IMR-90 (cell line): Measurements from ENCODE around the gene ZNF556. TPM values are rescaled to one million over a fixed set of nuclear protein-coding genes. Genes with fewer than 3 reads are reported as not detected.
"Not testable (repeated sequence)": the region's sequence is repeated elsewhere in the genome, so short reads cannot be mapped to it uniquely, and the experiment has no call there.

Experiments used
- ATAC-seq: fragments of 200-7000 bp; cut with Tn5 transposase; 2 replicates; pipeline ENCODE4 v1.9.1; 2020; ENCODE audit warnings: low read depth, mild to moderate bottlenecking, moderate library complexity
- BruUV-seq: library from RNA; stranded (reverse); fragments of 400-500 nt; replicated peaks from 2 replicates; lab custom pipeline; 2021; lab: Mats Ljungman, UMichigan
- CTCF ChIA-PET: fragments of 300-600 bp; formaldehyde crosslinking; extraction: SDS; loops from one replicate; lab custom pipeline; 2021; ENCODE audit warnings: antibody characterized with exemption; lab: Yijun Ruan, JAX
- POLR2A ChIA-PET: fragments of 300-600 bp; sonication (Branson Sonifier 250); formaldehyde crosslinking; loops from one replicate; lab custom pipeline; 2022; ENCODE audit warnings: antibody characterized with exemption; ENCODE audit not compliant: unreplicated experiment; lab: Charles Lee
- DNase-seq: peaks from one replicate; pipeline ENCODE4 v3.0.0; 2013
- H2AFZ ChIP-seq: replicated peaks from 2 replicates; pipeline ENCODE3; 2013; ENCODE audit warnings: low read length, mild to moderate bottlenecking; ENCODE audit not compliant: poor library complexity
- H2AK5ac ChIP-seq: 2 replicates; pipeline ENCODE4 v1.6.1; 2013; ENCODE audit warnings: low read depth, low read length, inconsistent platforms
- H2AK9ac ChIP-seq: replicated peaks from 2 replicates; pipeline ENCODE3; 2013; ENCODE audit warnings: mild to moderate bottlenecking, low read depth, low read length, moderate library complexity; ENCODE audit not compliant: poor library complexity
- H2BK120ac ChIP-seq: 2 replicates; pipeline ENCODE4 v1.6.1; 2013; ENCODE audit warnings: low read depth, low read length, inconsistent platforms
- H2BK15ac ChIP-seq: 3 replicates; pipeline ENCODE4 v1.6.1; 2013; ENCODE audit warnings: low read depth, low read length, inconsistent platforms
- H2BK20ac ChIP-seq: 2 replicates; pipeline ENCODE4 v1.6.1; 2013; ENCODE audit warnings: low read depth, mild to moderate bottlenecking, inconsistent platforms, low read length, moderate library complexity
- H2BK5ac ChIP-seq: 2 replicates; pipeline ENCODE4 v1.6.1; 2013; ENCODE audit warnings: mild to moderate bottlenecking, low read depth, low read length, inconsistent platforms; ENCODE audit not compliant: poor library complexity, severe bottlenecking
- H3K14ac ChIP-seq: replicated peaks from 2 replicates; pipeline ENCODE4 v1.6.1; 2013; ENCODE audit warnings: low read depth, low read length, inconsistent platforms
- H3K18ac ChIP-seq: 2 replicates; pipeline ENCODE4 v1.6.1; 2013; ENCODE audit warnings: low read depth, low read length, control low read depth
- H3K23ac ChIP-seq: 2 replicates; pipeline ENCODE4 v1.6.1; 2013; ENCODE audit warnings: low read depth, low read length, inconsistent platforms
- H3K27ac ChIP-seq: 2 replicates; pipeline ENCODE4 v1.5.1; 2013; ENCODE audit warnings: mild to moderate bottlenecking, control low read depth, low read length; ENCODE audit not compliant: insufficient read depth
- H3K27me3 ChIP-seq: 2 replicates; pipeline ENCODE4 v1.6.1; 2013; ENCODE audit warnings: low read length; ENCODE audit not compliant: control insufficient read depth, insufficient read depth
- H3K36me3 ChIP-seq: 2 replicates; pipeline ENCODE4 v1.6.1; 2013; ENCODE audit warnings: low read length, mixed read lengths; ENCODE audit not compliant: control insufficient read depth, insufficient read depth
- H3K4ac ChIP-seq: 2 replicates; pipeline ENCODE4 v1.6.1; 2013; ENCODE audit warnings: low read depth, low read length, inconsistent platforms
- H3K4me1 ChIP-seq: 2 replicates; pipeline ENCODE4 v1.6.1; 2013; ENCODE audit warnings: low read length, mixed read lengths; ENCODE audit not compliant: control insufficient read depth, insufficient read depth
- H3K4me2 ChIP-seq: 2 replicates; pipeline ENCODE4 v1.6.1; 2013; ENCODE audit warnings: low read depth, mild to moderate bottlenecking, control low read depth, low read length, moderate library complexity
- H3K4me3 ChIP-seq: 2 replicates; pipeline ENCODE4 v1.5.1; 2013; ENCODE audit warnings: low read depth, mild to moderate bottlenecking, control low read depth, low read length, moderate library complexity; ENCODE audit not compliant: insufficient read depth
- H3K56ac ChIP-seq: 2 replicates; pipeline ENCODE4 v1.6.1; 2013; ENCODE audit warnings: low read length, inconsistent platforms; ENCODE audit not compliant: insufficient read depth; ENCODE audit errors: extremely low read depth
- H3K79me1 ChIP-seq, 2 experiments: 2 replicates each; pipeline ENCODE4 v1.6.1; 2013; ENCODE audit warnings: low read length in 2 of 2, inconsistent platforms in 1 of 2, low read depth in 1 of 2
- H3K9ac ChIP-seq: 2 replicates; pipeline ENCODE4 v1.6.1; 2013; ENCODE audit warnings: low read depth, low read length, control low read depth
- H3K9me1 ChIP-seq: 2 replicates; pipeline ENCODE4 v1.6.1; 2013; ENCODE audit warnings: low read length, inconsistent platforms; ENCODE audit not compliant: insufficient read depth
- H3K9me3 ChIP-seq: 2 replicates; pipeline ENCODE4 v1.6.1; 2013; ENCODE audit warnings: low read length; ENCODE audit not compliant: control insufficient read depth, insufficient read depth
- H4K20me1 ChIP-seq: 2 replicates; pipeline ENCODE4 v1.6.1; 2013; ENCODE audit warnings: low read length, inconsistent platforms; ENCODE audit not compliant: insufficient read depth
- H4K5ac ChIP-seq: 2 replicates; pipeline ENCODE4 v1.6.1; 2013; ENCODE audit warnings: mild to moderate bottlenecking, low read depth, low read length, control low read depth
- H4K8ac ChIP-seq, 2 experiments: 2 replicates each; pipeline ENCODE4 v1.6.1; 2013; ENCODE audit warnings: low read depth in 2 of 2, low read length in 2 of 2, control low read depth in 1 of 2, inconsistent platforms in 1 of 2
- H4K91ac ChIP-seq: 2 replicates; pipeline ENCODE4 v1.6.1; 2013; ENCODE audit warnings: low read depth, low read length, inconsistent platforms; ENCODE audit not compliant: insufficient read depth
- WGBS, 2 experiments: methylation state at CpG; one replicate each; pipeline versions ENCODE4 v1.1.5 to v1.1.7; 2013; ENCODE audit warnings: missing lambda C conversion rate in 2 of 2; ENCODE audit not compliant: insufficient read length in 1 of 2; ENCODE audit errors: extremely low coverage in 2 of 2; 5-methylcytosine and 5-hydroxymethylcytosine counted together
- dilution Hi-C: fragments of 300-500 bp; cut with HindIII; formaldehyde crosslinking; loops from one replicate; pipeline ENCODE4 v1.14.3; 2018; ENCODE audit warnings: low sequenced_read_pairs; ENCODE audit not compliant: unreplicated experiment
- in situ Hi-C: fragments of 300-500 bp; cut with MboI; formaldehyde crosslinking; loops from 3 replicates; pipeline ENCODE4 v1.14.3; 2019; ENCODE audit warnings: low sequenced_read_pairs, inconsistent platforms, mixed read lengths
- intact Hi-C: fragments of 100-400 bp; cut with micrococcal nuclease; formaldehyde crosslinking; loops from 2 replicates; pipeline ENCODE4 v1.10.0; 2022
- polyA plus RNA-seq, 3 experiments: library from polyadenylated mRNA; depleted of rRNA; stranded (reverse); fragments of >200 nt; gene quantifications; 2 replicates each; pipeline ENCODE4 v1.2.3, GENCODE V29; 2012; ENCODE audit warnings: low replicate concordance in 1 of 3
- total RNA-seq: library from RNA; depleted of rRNA; stranded (reverse); fragments of >200 nt; gene quantifications from 2 replicates; pipeline ENCODE4 v1.2.3, GENCODE V29; 2012

Gene ZNF556
- total and polyA plus RNA-seq, 2 of the 4 experiments (the other 2 are of a cell fraction), result not detected

DNA sequence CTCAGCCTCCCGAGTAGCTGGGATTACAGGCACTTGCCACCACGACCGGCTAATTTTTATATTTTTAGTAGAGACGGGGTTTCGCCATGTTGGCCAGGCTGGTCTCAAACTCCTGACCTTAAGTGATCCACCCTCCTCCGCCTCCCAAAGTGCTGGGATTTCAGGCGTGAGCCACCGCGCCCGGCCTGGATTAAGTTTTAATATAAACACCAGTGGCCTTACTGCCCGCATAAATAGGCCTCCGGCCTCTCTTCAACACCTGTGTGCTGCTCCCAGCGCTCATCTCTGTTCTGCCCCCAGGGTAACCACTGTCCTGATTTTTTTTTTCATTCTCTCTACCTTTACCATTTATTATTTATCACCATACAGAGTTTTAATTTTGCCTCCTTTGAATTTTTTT, 36.2 kb downstream of the ZNF556 start:
- H4K91ac ChIP-seq, CTCF ChIA-PET, H2BK15ac ChIP-seq, H3K9me3 ChIP-seq, H3K4me1 ChIP-seq, H2AFZ ChIP-seq, H4K20me1 ChIP-seq, H2BK120ac ChIP-seq, POLR2A ChIA-PET, H3K14ac ChIP-seq, dilution Hi-C loops, H2AK9ac ChIP-seq, H2AK5ac ChIP-seq, H2BK5ac ChIP-seq, H3K27me3 ChIP-seq, H3K23ac ChIP-seq, H3K4me3 ChIP-seq, H3K56ac ChIP-seq, H3K27ac ChIP-seq, H3K4me2 ChIP-seq, H4K5ac ChIP-seq, H2BK20ac ChIP-seq, ATAC-seq, in situ Hi-C loops, H3K9ac ChIP-seq, H3K36me3 ChIP-seq, H3K4ac ChIP-seq, DNase-seq, H3K9me1 ChIP-seq, BruUV-seq, intact Hi-C loops, H4K8ac ChIP-seq, H3K18ac ChIP-seq: not testable (repeated sequence)
- 91% methylated on average over 7 of the region's 13 CpGs; no CpG with 5 or more reads in 1 of the 2 experiments for WGBS, 2 experiments
- H3K79me1 ChIP-seq, result peaks cover 17 to 36% of the 10 kb centered on the region in 2 experiments
